ENCODE data around the gene SELENOH. TPM values are rescaled to one million over a fixed set of nuclear protein-coding genes. Genes with fewer than 3 reads are reported as not detected.

The SELENOH gene, protein sequence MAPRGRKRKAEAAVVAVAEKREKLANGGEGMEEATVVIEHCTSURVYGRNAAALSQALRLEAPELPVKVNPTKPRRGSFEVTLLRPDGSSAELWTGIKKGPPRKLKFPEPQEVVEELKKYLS
- polyA plus RNA-seq (2012; ENCODE audit: insufficient read length, low read depth): 115 TPM

DNA sequence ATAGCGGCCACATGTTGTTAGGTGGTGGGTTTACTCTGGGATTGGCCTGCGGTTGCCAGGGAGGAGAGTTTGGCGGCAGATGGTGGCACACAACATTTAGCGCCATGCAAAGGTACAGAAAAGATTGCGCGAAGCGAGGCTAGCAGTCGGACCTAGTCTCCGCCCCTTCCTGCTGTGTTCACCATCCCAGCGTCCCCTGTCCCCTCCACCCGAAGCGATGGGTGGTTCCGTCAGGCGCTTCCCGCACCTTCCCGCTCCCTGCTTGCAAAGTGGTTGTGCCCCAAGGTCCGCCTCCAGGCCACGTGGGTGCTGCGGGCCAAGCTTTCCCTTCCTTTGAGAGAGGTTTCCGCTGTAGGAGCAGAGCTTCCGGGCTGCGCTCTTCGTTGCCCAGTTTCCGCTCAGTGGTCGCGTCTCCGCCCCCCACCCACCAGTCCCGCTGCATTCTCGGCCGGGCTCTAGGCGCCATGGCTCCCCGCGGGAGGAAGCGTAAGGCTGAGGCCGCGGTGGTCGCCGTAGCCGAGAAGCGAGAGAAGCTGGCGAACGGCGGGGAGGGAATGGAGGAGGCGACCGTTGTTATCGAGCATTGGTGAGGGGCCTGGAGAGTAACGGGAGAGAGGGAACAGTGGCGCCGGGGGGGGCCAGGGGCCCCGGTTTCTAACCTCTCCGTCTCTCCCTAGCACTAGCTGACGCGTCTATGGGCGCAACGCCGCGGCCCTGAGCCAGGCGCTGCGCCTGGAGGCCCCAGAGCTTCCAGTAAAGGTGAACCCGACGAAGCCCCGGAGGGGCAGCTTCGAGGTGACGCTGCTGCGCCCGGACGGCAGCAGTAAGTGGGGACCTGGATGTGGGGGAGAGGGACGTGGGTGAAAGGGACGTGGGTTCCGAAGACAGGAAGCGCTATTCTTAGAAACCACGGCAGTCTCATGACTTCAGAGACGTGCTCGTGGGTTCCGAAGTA is at the start of gene SELENOH:
TSS of gene SELENOH (plus strand) at position 360 of the 955 bp plus-strand sequence. CDS start at position 465, 105 bp downstream.
- TF ChIP-seq SIN3A (IDR thresholded peaks at IDR 0.05; ENCODE audit: borderline replicate concordance, insufficient read depth, low read length) (peak; percentile 61; the same call in 1 of the 2 replicates), POLR2AphosphoS5 (IDR thresholded peaks at IDR 0.05; ENCODE audit: low read depth, low read length) (peak; percentile 98), TAF1 (IDR thresholded peaks at IDR 0.05; ENCODE audit: borderline replicate concordance, insufficient read depth, low read length) (peak; percentile 92; the same call in 1 of the 2 replicates), FOXP2 (optimal IDR thresholded peaks at IDR 0.05; ENCODE audit: borderline replicate concordance, extremely low read depth, extremely low read length, insufficient read depth) (peak; percentile 99)
- TF ChIP-seq, protein P1, sequence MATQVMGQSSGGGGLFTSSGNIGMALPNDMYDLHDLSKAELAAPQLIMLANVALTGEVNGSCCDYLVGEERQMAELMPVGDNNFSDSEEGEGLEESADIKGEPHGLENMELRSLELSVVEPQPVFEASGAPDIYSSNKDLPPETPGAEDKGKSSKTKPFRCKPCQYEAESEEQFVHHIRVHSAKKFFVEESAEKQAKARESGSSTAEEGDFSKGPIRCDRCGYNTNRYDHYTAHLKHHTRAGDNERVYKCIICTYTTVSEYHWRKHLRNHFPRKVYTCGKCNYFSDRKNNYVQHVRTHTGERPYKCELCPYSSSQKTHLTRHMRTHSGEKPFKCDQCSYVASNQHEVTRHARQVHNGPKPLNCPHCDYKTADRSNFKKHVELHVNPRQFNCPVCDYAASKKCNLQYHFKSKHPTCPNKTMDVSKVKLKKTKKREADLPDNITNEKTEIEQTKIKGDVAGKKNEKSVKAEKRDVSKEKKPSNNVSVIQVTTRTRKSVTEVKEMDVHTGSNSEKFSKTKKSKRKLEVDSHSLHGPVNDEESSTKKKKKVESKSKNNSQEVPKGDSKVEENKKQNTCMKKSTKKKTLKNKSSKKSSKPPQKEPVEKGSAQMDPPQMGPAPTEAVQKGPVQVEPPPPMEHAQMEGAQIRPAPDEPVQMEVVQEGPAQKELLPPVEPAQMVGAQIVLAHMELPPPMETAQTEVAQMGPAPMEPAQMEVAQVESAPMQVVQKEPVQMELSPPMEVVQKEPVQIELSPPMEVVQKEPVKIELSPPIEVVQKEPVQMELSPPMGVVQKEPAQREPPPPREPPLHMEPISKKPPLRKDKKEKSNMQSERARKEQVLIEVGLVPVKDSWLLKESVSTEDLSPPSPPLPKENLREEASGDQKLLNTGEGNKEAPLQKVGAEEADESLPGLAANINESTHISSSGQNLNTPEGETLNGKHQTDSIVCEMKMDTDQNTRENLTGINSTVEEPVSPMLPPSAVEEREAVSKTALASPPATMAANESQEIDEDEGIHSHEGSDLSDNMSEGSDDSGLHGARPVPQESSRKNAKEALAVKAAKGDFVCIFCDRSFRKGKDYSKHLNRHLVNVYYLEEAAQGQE (IDR thresholded peaks at IDR 0.05; ENCODE audit: insufficient read depth in 1 of 2, low read depth in 2 of 2, low read length in 2 of 2): 0 out of 4 replicates have a peak, but pooled peaks of 1 of the 2 experiments have one; percentile 34

DNA sequence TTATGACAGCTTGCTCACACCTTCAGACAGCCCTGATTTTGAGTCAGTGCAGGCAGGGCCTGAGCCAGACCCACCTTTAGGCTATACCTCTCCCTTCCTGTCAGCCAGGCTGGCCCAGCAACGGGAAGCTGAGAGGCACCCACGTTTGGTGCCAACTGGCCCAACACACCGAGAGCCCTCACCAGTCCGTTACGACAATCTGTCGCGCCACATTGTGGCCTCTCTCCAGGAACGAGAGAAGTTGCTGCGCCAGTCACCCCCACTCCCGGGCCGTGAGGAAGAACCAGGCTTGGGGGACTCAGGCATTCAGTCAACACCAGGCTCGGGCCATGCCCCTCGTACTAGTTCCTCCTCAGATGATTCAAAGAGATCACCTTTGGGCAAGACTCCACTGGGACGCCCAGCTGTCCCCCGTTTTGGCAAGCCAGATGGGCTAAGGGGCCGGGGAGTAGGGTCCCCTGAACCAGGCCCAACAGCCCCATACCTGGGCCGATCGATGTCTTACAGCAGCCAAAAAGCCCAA is 42.4 kb upstream of the SELENOH start:
- TF ChIP-seq FOXP2 (optimal IDR thresholded peaks at IDR 0.05; ENCODE audit: borderline replicate concordance, extremely low read depth, extremely low read length, insufficient read depth) (no peak), TAF1 (IDR thresholded peaks at IDR 0.05; ENCODE audit: borderline replicate concordance, insufficient read depth, low read length) (no peak), POLR2AphosphoS5 (IDR thresholded peaks at IDR 0.05; ENCODE audit: low read depth, low read length) (no peak), SIN3A (IDR thresholded peaks at IDR 0.05; ENCODE audit: borderline replicate concordance, insufficient read depth, low read length) (no peak)
- TF ChIP-seq, protein P1 (IDR thresholded peaks at IDR 0.05; ENCODE audit: insufficient read depth in 1 of 2, low read depth in 2 of 2, low read length in 2 of 2): no peak

DNA sequence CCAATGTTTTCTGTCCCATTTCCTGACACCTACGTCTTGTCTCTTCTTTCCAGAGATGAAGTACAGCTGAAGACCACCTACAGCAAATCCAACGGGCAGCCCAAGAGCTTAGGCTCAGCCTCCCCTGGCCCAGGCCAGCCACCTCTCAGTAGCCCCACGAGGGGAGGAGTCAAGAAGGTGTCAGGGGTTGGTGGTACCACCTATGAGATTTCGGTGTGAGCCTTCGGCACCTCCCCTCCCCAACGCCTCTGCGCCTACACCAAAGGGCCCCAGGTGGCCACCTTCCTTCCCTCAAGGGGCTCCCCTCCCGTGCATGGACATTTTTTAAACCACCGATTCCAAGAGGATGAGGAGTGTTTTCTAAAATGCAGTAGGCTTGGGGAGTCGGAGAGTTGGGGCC is 41.5 kb upstream of the SELENOH start:
- TF ChIP-seq SIN3A (IDR thresholded peaks at IDR 0.05; ENCODE audit: borderline replicate concordance, insufficient read depth, low read length): no peak
- no peak for TF ChIP-seq POLR2AphosphoS5 (IDR thresholded peaks at IDR 0.05; ENCODE audit: low read depth, low read length)
- no peak for TF ChIP-seq FOXP2 (optimal IDR thresholded peaks at IDR 0.05; ENCODE audit: borderline replicate concordance, extremely low read depth, extremely low read length, insufficient read depth)
- TF ChIP-seq, protein P1 (IDR thresholded peaks at IDR 0.05; ENCODE audit: insufficient read depth in 1 of 2, low read depth in 2 of 2, low read length in 2 of 2): no peak

DNA sequence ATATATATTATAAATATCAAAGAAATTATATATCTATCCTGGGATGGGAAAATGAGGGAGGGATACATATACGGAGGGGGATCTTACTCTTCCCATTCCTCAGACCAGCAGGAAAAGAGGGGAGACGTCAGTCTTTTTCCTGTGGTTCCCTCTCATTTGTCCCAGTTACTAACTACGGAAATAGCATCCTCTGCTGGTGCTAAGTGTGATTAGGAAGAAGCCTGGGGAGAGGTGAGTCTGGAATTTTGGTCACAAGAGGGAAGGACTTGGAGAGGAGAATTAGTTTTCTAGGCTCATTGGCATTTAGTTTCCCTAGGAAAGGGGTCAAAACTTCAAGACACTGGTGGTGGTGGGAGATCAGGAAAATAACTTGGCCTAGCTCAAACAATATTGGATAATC is 40.9 kb upstream of the SELENOH start:
- TF ChIP-seq FOXP2 (optimal IDR thresholded peaks at IDR 0.05; ENCODE audit: borderline replicate concordance, extremely low read depth, extremely low read length, insufficient read depth) (no peak), TAF1 (IDR thresholded peaks at IDR 0.05; ENCODE audit: borderline replicate concordance, insufficient read depth, low read length) (no peak), POLR2AphosphoS5 (IDR thresholded peaks at IDR 0.05; ENCODE audit: low read depth, low read length) (no peak), SIN3A (IDR thresholded peaks at IDR 0.05; ENCODE audit: borderline replicate concordance, insufficient read depth, low read length) (no peak)
- TF ChIP-seq, protein P1 (IDR thresholded peaks at IDR 0.05; ENCODE audit: insufficient read depth in 1 of 2, low read depth in 2 of 2, low read length in 2 of 2): no peak

Data from PFSK-1 (cell line).